ENCODE data around the gene AEN. TPM values are rescaled to one million over a fixed set of nuclear protein-coding genes. Genes with fewer than 3 reads are reported as not detected.

AEN gene
- total RNA-seq, 2 donors from 2014 or later = 13.8 to 23.8 TPM

DNA sequence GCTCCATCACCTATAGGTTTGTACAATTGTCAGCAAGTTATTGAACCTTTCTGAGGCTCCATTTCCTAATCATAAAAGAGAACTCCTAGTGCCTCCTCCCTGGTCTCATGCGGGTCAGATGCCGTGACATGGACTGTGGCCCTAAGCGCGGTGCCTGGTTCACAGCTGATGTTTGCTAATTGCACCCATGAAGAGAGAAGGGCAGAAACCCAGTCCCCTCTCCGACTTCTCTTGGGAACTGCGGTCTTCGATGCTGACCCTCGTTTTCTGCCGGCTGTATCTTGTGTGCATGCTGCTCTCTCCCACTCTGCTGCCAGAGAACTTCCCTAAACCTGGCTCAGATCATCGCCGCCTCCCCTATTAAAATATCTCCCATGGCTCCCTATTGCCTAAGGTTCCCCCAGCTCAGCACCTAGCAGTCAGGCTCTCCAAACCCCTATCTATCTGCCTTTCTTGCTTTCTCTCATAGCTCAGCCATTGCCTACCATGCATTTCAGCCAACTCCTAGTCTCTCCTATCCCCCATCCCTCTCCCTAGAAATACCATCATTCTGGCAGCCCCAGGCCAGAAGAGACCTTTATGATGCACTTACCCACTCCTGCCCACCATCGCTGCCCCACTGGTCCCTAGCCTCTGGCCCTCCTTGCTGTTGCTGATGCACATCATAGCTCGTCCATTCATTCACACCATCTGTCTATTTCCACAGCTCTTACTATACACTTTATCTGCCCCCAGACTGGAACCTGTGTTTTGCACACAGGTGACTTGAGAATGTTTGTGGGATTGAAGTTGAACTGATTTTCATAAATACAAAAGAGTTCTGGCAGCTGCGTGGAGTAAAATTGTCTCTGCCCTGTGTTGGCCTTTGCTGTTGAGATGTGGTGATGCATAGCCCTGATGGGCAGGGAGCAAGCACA lies 24.3 kb downstream of the AEN start:
- DNase-seq = no peak
- Histone ChIP-seq H3K27ac (no peak overlapping the region), H3K36me3 (no peaks in the 10 kb centered on the region), H3K27me3 (no peaks in the 10 kb centered on the region), H3K4me3 (no peak overlapping the region), H3K9me3 (no peaks in the 10 kb centered on the region), H3K4me1 (peaks cover 17% of the 10 kb centered on the region), H3K9ac (ENCODE audit: low read depth in 2 of 2, low read length in 2 of 2) (no peak overlapping the region)
- TF ChIP-seq, protein P1, sequence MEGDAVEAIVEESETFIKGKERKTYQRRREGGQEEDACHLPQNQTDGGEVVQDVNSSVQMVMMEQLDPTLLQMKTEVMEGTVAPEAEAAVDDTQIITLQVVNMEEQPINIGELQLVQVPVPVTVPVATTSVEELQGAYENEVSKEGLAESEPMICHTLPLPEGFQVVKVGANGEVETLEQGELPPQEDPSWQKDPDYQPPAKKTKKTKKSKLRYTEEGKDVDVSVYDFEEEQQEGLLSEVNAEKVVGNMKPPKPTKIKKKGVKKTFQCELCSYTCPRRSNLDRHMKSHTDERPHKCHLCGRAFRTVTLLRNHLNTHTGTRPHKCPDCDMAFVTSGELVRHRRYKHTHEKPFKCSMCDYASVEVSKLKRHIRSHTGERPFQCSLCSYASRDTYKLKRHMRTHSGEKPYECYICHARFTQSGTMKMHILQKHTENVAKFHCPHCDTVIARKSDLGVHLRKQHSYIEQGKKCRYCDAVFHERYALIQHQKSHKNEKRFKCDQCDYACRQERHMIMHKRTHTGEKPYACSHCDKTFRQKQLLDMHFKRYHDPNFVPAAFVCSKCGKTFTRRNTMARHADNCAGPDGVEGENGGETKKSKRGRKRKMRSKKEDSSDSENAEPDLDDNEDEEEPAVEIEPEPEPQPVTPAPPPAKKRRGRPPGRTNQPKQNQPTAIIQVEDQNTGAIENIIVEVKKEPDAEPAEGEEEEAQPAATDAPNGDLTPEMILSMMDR (IDR thresholded peaks at IDR 0.05) = no peak
- intact Hi-C loops (cut with DNase I) = no loop called here

DNA sequence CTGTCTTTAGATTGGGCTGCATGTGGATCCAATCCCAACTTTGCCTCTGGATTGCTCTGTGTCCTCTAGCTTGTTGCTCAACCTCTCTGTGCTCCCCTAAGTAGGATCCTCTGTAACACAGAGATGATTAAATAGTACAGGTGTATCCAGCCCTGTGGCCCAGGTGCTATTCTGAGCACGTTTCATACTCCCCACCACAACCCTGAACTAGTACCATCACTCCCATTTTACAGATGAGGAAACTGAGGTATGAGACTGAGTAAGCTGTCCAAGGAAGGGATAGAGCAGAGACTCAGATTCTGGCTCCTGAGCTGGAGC lies 24.9 kb downstream of the AEN start:
- H3K4me1 ChIP-seq = peaks cover 17% of the 10 kb centered on the region

GRCh38 chr15:88646951-88647350 lies 25.8 kb downstream of the AEN start:
- Histone ChIP-seq H3K27me3 (no peaks in the 10 kb centered on the region), H3K36me3 (no peaks in the 10 kb centered on the region), H3K9ac (ENCODE audit: low read depth in 2 of 2, low read length in 2 of 2) (no peak overlapping the region), H3K9me3 (no peaks in the 10 kb centered on the region), H3K4me1 (peaks cover 17% of the 10 kb centered on the region), H3K4me3 (no peak overlapping the region), H3K27ac (no peak overlapping the region)
- peak; percentile 14 for DNase-seq
- TF ChIP-seq, protein P1 (IDR thresholded peaks at IDR 0.05) = no peak
- intact Hi-C loops (cut with DNase I) = no loop called here

More for the DNA sequence above, 24.9 kb downstream of the AEN start:
- H3K9ac ChIP-seq (ENCODE audit: low read depth in 2 of 2, low read length in 2 of 2) = no peak overlapping the region
- no peak overlapping the region for H3K4me3 ChIP-seq
- intact Hi-C loops (cut with DNase I) = no loop called here
- DNase-seq = no peak
- TF ChIP-seq, protein P1 (IDR thresholded peaks at IDR 0.05) = no peak
- H3K27me3 ChIP-seq = no peaks in the 10 kb centered on the region
- no peaks in the 10 kb centered on the region for H3K9me3 ChIP-seq
- no peak overlapping the region for H3K27ac ChIP-seq
- H3K36me3 ChIP-seq = no peaks in the 10 kb centered on the region

- Histone ChIP-seq H3K27me3 (no peaks in the 10 kb centered on the region), H3K4me1 (peaks cover 17% of the 10 kb centered on the region), H3K36me3 (no peaks in the 10 kb centered on the region), H3K9ac (ENCODE audit: low read depth in 2 of 2, low read length in 2 of 2) (peak overlapping the region; percentile 5 to 31), H3K27ac (peak overlapping the region; percentile 71), H3K9me3 (no peaks in the 10 kb centered on the region), H3K4me3 (no peak overlapping the region)
- TF ChIP-seq, protein P1 (IDR thresholded peaks at IDR 0.05) = no peak
- DNase-seq = peak; percentile 25
- intact Hi-C loops (cut with DNase I) = no loop called here
Measured at GRCh38 chr15:88647351-88648105, 26.4 kb downstream of the AEN start.

DNA sequence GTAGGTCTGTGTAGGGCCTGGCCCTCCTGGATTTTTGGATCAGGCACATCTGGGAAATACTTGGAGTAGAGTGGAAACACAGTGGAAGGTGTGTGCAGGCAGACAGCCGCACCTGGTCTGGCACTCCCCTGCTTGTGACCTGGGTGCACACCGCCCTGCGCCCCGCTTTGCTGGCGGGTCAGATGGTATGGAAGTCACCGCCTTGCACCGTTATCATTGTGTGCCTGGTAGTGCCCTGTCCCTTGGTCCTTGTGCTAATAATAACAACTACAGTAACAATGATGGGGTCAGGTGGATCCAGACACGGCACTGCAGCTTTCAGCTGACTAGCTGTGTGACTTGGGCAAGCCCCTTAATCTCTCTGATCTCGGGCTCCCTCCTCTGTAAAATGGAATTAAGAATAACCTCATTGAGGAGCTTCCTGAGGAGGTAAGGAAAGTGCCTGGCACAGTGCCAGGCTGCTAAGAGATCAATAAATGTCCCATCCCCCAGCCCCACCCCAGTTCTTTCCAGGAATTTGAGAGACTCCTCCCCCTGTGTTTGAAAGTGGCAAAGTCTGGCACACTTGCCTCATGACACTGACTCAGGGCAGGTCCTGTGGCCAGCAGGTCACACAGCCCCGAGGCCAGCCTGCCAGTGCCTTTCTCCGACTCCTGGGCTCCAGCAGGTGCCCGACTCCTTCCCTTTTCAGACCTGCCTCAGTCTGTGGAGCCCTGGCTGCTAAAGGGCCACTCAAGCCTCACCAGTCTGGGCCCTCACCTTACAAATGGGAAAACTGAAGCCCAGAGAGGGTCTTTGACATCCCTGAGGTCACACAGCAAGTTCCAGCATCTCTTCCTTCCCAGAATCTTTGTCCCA lies 27.4 kb downstream of the AEN start:
- H3K9ac ChIP-seq (ENCODE audit: low read depth in 2 of 2, low read length in 2 of 2) = no peak overlapping the region
- H3K36me3 ChIP-seq = no peaks in the 10 kb centered on the region
- peaks cover 17% of the 10 kb centered on the region for H3K4me1 ChIP-seq
- H3K27me3 ChIP-seq = no peaks in the 10 kb centered on the region
- no peaks in the 10 kb centered on the region for H3K9me3 ChIP-seq
- H3K27ac ChIP-seq = peak overlapping the region; percentile 71
- H3K4me3 ChIP-seq = no peak overlapping the region
- TF ChIP-seq, protein P1 (IDR thresholded peaks at IDR 0.05) = no peak
- intact Hi-C loops (cut with DNase I) = no loop called here
- DNase-seq = peak; percentile 70
